NCI-H1694 (cell line): ENCODE measurements around the gene NFXL1.
A peak's percentile ranks its signal among the peaks of the same experiment; 100 is the strongest.

Experiments used
- DNase-seq: peaks from one replicate; lab custom pipeline; 2025; lab: John Stamatoyannopoulos, UW

Gene NFXL1

DNA sequence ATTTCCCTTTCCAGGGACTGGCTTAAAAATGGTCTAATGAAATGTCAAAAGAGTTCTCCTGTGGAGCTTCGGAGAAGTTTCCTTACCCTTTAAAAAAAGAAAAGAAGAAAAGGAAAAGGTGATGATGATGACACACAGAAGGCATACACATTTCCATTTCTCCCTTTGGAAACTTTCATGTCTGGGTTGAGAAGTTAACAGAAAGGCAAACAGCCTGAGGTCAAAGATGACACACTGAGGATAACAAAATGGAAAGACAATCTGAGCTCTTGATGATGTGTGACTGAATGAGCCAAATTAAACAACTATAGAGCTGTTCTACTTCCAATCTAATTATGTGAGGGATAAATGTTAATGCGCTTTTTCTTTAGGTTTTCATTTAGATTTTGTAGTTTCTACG, 32.2 kb downstream of the NFXL1 start:
- no peak for DNase-seq

DNA sequence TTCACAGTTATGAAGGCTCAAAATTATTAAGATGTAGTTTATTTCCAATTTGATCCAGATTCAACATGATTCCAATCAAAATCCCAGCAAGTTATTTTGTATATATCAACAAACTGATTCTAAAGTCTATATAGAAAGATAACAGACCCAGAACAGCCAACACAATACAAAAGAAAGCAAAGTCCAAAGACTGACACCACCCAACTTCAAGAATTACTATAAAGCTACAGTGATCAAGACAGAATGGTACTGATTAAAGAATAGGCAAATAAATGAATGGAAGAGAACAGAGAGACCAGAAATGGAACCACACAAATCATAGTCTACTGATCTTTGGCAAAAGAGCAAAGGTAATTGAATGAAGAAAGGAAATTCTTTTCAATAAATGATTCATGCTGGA, 34.9 kb downstream of the NFXL1 start:
- DNase-seq: no peak

DNA sequence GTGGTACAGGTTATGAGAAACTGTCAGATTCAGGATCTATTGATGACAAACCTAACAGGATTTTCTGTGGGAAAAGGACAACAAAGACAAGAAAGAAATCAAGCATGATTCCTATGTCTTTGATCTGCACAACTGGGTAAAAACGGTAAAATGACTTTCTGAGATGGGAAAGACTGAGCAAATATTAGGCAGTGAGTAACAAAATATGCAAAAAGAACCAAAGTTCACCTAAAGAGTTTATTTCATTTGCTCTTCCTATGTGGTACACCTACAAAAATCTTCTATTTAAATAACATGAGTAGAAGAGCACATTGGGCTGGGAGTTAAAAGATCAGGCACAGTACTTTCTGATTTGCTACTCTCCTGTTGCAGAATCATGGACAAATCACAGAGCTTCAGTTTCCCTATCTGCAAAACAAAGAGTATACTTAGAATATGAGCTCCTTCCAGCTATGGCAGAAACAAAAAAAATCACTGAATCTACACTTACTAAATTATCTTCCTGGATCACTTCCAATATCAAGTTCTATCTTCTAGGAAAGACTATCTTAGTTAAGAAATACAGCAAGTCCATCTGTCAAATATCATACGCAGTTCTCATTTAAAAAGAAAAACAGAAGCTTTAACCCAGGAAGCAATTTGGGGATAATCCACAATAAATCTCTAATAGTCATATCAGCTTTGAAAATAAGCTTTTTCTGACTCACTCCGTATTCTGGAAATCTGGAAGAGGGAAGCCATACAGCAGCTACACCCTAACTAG, 37.4 kb downstream of the NFXL1 start:
- no peak for DNase-seq

DNA sequence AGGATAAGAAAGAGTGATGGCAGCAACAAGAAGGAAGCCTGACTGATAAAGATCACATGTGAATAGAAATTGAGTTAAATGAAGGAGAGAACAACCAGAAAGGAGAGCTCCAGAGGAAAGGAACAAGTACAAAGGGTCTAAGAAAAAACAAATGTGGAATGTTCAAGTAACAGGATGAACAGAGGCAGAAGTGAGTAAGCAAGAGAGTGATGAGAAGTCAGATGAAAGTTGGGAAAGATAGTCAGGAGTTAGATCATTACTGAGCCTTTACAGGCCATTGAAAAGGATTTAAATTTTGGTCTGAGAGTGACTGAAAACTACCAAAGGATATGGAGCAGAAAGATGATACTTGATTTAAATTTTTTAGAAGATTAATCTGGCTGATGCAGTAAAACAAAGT, 38.1 kb downstream of the NFXL1 start:
- no peak for DNase-seq

DNA sequence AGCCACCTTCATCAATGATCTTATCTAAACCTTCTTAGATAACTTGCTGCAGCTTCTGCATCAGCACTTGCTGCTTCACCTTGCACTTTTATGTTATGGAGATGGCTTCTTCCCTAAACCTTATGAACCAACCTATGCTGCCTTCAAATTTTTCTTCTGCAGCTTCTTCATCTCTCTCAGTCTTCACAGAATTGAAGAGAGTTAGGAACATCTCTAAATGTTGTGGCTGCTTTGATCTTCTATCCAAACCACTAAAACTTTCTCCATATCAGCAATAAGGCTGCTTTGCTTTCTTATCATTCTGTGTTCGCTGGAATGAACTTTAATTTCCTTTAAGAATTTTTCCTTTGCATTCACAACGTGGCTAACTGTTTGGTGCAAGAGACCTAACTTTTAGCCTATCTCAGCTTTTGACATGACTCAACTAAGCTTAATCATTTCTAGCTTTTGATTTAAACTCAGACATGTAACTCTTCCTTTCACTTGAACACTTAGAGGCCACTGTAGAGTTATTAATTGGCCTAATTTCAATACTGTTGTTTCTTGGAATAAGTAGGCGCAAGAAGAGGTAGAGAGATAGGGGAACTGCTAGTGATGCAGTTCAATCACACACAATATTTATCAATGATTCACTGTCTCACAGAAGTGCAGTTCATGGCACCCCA, 40.4 kb downstream of the NFXL1 start:
- DNase-seq: no peak

DNA sequence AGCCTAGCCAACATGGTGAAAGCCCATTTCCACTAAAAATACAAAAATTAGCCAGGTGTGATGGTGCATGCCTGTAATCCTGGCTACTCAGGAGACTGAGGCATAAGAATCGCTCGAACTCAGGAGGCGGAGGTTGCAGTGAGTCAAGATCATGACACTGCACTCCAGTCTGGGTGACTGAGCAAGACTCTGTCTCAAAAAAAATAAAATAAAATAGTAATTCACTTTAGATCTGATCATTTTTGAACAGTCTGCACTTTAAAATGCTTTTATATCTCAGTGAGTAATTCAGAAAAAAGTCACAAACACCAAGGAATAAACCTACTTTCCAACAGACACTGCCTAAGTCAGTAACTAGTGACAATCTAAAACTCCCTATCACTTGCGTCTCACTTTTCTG, 50.9 kb downstream of the NFXL1 start:
- DNase-seq: no peak

DNA sequence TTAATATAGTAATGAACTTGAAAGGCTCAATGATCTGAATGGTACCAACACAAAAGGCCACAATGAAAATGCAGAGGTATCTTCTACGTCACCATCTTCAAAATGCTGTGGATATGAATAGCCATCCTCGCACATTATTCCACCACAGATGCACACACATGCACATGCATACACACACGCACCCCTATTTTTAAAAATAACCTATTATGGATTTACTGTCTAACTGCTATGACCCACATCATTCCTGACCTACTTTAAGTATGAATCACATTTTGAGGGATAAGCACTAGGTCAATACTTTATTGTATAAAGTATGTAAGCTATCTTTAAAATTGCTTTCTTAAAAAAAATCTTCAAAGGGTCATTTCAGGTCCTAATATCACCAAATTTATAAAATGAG, 52.1 kb downstream of the NFXL1 start:
- DNase-seq: no peak

DNA sequence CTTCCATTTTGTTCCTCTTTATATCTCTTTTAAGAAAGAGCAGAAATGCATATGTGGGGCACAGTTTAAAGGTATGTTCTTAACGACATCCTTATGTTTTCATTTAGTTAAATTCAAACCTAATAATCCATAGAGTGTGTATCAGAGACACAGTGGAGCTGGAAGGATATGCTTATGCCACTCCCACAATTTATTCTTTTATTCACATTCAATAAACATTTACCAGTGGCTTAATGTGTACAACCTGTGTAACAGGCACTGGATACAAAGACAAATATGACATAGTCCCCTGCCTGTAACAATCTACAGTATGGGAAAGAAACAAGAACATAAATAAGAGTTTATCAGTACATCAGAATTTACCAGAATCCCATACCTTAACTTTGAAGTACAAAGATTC, 54.1 kb downstream of the NFXL1 start:
- DNase-seq: no peak

DNA sequence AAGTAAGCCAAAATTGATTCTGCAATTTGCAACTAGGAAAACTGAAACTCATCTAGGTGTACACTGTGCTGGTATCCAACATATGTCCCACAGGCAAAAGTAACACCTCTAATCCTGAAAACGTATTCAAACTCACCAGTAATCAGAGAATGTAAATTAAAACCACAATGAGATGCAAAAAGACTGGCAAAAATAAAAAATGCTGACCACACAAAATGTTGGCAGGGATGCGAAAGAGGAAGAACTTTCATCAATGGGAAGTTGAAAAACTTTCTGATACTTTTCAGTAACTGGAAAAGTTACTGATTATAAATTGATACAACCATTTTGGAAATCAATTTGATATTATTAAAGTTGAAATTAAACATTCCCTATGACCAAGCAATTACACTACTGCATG, 56.4 kb downstream of the NFXL1 start:
- DNase-seq: no peak

DNA sequence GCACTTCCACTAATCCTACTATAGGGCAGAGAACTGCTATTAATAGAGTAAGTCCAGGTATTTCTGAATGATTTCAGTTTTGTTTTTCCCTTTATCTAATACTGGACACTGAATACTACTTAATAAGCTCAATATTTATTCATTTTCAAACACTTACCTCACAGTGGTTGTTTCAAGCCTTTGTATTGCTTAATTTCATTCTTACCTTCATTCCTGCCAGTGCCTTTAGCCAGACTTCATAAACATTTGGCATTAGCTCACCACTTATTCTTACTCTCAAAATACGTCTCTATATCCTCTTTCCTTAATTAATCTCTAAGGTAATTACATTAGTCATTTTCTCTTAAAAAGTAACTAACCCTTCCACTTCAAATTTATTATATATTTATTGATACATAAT, 57.7 kb downstream of the NFXL1 start:
- no peak for DNase-seq

DNA sequence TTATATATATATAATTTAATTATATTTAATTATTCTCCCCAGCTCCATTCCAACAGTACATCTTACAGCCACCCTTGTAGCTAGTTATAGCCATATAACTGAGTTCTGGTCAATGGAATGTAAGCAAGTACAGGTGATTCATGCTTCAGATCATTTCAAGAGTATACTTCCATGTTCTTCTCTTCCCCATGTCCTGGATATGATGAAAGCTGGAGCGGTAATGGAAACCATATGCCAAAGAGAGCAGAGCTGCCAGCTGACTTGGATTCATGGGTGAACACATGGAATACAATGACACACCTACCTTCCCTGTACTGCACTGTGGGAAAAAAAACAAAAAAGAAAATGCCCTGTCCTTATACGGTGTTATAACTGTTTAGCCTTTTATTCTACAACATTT, 59.0 kb downstream of the NFXL1 start:
- no peak for DNase-seq

DNA sequence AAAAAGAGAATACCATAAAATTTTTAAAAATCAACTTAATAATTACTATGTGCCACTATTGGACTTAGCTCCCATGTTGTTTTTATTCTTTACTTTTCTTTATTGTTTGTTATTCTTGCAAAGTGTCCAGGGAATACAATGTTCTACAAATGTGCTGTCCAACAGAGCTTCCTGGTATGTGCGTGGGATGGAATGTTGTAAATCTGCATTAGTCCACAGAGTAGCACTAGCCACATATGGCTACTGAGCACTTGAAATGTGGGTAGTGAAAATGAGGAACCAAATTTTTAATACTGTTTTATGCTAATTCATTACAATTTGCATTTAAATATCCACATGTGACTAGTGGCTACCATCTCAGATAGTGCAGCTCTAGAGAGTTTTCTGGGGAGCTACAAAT, 62.2 kb downstream of the NFXL1 start:
- DNase-seq: no peak

DNA sequence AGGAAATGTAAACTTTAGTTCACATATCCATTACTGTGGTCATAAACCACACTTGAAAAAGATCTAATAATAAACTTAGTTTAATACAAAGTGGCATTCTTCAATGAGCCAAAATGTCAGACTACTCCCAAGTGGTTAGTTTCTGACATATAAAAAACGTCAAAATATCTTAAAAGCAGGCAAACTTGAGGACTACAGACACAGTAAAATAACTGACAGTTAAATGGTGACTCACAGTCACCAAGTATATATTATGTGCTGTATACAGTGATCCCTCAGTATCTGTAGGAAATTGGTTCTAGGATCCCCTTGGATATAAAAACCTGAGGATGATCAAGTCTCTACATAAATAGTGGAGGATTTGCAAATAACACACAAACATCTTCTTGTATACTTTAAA, 64.9 kb downstream of the NFXL1 start:
- no peak for DNase-seq

DNA sequence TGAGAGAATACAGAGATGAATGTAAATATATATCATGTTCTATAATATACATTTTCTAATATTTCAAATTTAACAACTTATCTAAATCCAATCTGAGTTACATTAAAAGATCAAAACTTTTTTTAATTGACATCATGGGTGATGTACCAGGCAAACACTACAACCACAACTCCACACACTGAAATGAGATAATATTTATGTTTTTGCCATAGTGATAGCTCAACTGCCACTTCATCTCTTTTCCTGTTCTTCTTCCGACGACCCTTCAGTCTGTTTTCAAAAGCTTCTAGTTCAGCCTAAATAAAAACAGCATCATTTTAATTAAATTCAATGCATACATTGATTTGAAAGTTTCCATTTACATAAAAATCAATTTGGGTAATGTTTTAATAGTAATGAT, 66.3 kb downstream of the NFXL1 start:
- no peak for DNase-seq

DNA sequence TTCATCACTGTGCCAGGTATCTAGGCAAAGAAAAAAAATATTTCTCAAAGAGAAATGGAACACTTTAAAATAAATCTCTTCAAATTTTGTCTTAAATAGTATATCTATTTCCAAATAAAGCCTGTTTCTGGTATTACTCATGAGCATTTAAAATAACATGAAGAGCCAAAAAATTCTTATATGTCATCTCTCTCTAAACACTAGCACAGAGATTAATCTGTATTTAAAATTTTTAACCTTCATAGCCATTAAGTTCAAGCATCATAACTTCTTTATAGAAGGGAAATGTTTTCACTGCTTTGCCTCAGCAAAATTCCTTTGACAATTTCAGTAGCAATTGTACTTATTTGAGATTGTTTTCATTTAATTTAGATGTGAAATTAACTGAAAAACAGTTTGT, 71.4 kb downstream of the NFXL1 start:
- no peak for DNase-seq

DNA sequence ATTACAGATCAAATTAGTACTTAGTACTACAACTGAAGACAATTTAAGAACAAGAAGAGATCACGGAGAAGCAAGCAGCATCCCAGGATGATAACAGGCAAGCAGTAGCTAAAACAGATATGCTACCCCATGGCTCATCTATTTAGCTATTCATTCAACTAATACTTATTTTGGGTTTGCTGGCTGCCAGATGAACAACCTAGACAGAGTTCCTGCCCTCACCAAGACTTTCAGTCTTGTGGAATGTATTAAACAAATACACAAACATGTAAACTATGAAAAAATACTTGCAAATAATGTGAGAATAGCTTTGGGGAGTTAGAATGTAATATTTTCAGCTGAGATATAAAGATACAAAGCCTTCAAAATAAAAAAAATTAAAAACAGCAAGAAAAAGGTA, 74.1 kb downstream of the NFXL1 start:
- no peak for DNase-seq

DNA sequence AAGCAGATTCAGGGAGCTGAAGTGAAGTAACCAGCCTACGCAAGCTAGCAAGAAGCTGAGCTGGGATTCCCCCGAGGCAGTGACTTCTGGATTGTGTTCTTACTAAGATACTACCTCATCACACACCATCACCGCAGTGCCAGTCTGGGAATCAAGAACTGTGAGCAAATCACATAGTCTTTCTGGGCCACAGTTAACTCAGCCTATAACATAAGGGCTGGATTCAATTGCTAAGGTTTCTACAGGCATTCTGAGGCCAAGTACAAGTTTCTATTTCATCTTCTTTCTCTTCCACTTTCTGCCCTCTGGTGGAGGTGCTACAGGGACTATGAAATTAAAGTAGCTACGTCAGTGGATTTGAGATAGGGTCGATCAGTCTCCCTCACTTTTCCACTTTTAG, 75.1 kb downstream of the NFXL1 start:
- DNase-seq: no peak

DNA sequence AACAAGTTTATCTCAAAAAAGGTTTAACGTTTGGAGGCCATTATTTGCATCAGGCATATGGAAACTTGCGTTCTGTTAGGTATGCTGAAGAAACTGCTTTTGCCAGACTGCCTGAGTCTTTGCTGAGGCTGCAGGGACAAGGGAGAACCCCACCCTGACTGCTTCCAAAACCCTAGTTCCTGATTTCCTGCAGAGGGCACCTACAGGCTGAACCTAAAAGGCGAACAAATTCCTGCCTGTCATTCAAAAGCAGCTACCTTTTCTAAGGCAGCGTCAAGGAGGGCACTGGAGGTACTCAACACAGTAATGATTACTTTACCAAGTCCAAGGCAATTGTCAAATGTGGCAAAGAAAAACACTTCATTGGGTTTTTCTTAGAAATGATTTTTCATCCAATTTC, 75.9 kb downstream of the NFXL1 start:
- no peak for DNase-seq

DNA sequence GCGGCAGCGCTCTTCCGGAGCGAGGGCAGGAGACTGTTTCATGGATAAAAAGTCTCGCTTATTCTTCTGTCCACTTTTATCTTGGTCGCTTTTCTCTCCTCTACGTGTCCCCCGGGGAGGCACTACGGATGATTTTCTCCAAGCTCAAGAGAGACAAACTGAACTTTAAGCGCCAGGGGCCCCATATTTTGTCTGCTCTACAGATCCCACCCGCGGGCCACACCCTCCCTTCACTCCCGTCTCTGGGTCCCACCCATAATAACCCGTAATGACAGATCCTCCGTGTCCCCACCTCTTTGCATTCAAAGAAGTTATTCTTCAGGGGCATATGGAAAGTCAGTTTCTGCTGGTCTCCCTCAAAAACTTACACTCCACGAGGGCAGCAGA, 76.5 kb downstream of the NFXL1 start, which contains the start of gene CORIN:
Gene CORIN, minus strand, starts transcription at position 160 of the 387 bp plus-strand sequence. Its CDS starts 118 bp downstream, at position 42.
- DNase-seq: no peak

DNA sequence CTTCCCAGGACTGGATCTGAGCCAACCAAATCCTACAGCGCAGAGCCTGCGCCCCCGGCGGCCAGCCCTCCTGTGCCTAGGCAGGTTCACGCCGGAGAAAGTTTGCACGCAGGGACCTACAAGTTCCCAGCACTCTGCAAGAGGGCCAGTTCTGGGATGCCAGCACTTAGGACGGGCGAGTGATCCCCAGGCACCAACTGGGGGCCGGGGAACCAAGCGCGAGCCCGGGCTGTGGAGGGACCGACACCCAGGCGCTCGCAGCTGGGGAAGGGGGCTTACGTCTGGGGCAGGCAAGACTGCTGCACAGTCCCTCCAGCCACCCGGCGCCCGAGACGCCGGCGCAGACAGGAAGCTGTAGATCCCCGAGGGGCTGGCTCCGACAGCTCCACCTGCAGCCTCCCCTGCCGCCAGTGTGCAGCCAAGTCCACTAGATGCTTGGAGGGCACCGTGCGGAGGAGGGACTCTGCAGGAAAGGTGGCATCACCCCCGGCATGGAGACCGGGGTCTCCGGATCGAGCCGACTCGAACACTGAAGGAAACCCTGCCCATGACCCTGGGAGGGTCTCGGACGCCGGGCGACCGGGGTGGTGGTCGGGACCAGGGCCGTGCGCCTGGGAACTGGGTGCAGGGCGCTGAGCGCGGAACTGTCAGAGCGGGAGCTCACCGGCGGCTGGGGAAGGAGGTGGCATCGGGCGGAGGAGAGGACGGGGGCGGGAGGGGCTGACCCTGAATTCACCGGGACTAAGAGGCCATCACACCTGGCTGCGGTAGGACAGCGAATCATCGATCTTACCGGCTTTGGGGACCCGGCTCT, 77.1 kb downstream of the NFXL1 start:
- DNase-seq: no peak

DNA sequence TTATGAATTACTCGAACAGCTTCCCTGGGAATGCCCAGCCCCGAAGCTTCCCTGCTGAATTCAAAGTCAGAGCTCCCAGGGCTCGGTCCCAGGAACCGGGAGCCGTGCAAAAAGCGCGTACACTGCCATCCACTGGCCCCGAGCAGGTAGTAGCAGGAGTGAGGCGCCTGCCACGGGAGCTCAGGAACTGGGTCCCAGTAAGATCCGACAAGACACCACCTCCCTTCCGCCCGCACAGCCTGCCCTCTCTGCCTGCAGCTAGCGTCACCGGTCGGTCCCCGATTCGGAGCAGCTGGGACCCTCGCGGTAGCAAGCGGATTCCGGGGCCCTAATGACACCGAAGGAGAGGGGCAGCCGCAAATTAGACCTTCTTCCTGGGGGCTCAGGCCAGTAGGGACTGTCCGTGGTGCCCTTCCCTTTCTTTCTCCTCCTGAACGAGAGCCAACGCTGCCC, 77.7 kb downstream of the NFXL1 start:
- peak; percentile 24 for DNase-seq

DNA sequence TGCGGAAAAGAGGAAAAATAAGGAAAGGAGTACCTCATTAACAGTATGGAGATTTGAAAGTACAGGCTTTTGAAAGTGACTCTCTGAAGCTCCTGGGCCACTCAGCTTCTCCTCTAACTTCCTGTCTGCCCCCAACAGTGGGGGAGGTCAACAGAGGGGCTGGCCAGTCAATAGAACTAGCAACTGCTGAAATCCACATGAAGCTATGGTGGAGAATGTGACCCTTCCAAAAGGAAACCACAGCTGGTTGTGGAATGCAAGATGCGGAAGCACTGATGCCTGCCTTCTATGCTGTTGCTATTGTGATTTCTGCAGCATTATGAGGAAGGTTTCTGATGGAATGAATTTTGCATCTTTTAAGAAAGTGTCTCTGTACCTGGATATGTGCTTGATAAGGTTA, 78.9 kb downstream of the NFXL1 start:
- DNase-seq: no peak
